Sigmoid colon (tissue), 3 donors: ENCODE data around the gene PPM1M.

Source experiments
- CTCF ChIP-seq, 4 experiments: fragments of 450-650 bp in 3 of 4; fragments of 200-600 bp in 1 of 4; IDR thresholded peaks; one replicate each; pipeline ENCODE4 v1.5.1; 2016 to 2019; ENCODE audit warnings: antibody characterized with exemption in 4 of 4, mild to moderate bottlenecking in 3 of 4, moderate library complexity in 2 of 4
- POLR2A ChIP-seq, 2 donors: fragments of 450-650 bp; IDR thresholded peaks; one replicate each; pipeline ENCODE4 v1.6.1; 2016; ENCODE audit warnings: antibody characterized with exemption in 2 of 2, mild to moderate bottlenecking in 2 of 2, moderate library complexity in 2 of 2

- TF ChIP-seq CTCF (IDR thresholded peaks at IDR 0.05) (no peak), POLR2A (IDR thresholded peaks at IDR 0.05) (no peak)
Measured at GRCh38 chr3:52210550-52211046, 35.0 kb upstream of the PPM1M start.
